K562 (cell line): ENCODE data around the gene ZNF768. TPM values are rescaled to one million over a fixed set of nuclear protein-coding genes. Genes with fewer than 3 reads are reported as not detected.

Experiments
- CAMTA2 ChIP-seq: fragments of 250-450 bp; sonication (Bioruptor Pico); conservative IDR thresholded peaks from 2 replicates; pipeline ENCODE4 v1.5.1; 2022
- GABPB1 ChIP-seq: sonication (generic); formaldehyde crosslinking; IDR thresholded peaks from 2 replicates; pipeline ENCODE4 v1.8.0; 2022; ENCODE audit warnings: mild to moderate bottlenecking, missing genetic modification reagents
- KAT7 ChIP-seq: sonication (generic); formaldehyde crosslinking; IDR thresholded peaks from 2 replicates; pipeline ENCODE4 v1.8.0; 2022; ENCODE audit warnings: missing genetic modification reagents, mild to moderate bottlenecking, borderline replicate concordance
- NCOA6 ChIP-seq: fragments of 450-650 bp; IDR thresholded peaks from 2 replicates; pipeline ENCODE4 v1.6.1; 2017; ENCODE audit warnings: mild to moderate bottlenecking
- ZKSCAN8 ChIP-seq: fragments of 200-800 bp; sonication (Bioruptor generic); IDR thresholded peaks from 2 replicates; pipeline ENCODE4 v1.6.1; 2016; ENCODE audit warnings: missing genetic modification characterization, missing compliant biosample characterization
- ZNF717 ChIP-seq: fragments of 250-450 bp; sonication (Bioruptor Pico); IDR thresholded peaks from 2 replicates; pipeline ENCODE4 v1.5.0; 2021
- ZNF778 ChIP-seq: fragments of 450-650 bp; formaldehyde crosslinking; IDR thresholded peaks from 2 replicates; pipeline ENCODE4 v1.4.0; 2020; ENCODE audit warnings: mild to moderate bottlenecking, moderate library complexity
- polyA plus RNA-seq, 8 experiments: library from polyadenylated mRNA; depleted of rRNA in 4 of 8; stranded (reverse) in 5 of 8; unstranded in 3 of 8; fragments of >200 nt; fragmentation: Nextera tagmentation in 2 of 8; fragmentation: Illumina TruSeq in 1 of 8; extraction: Ambion mirVana in 2 of 8; extraction: Trizol in 1 of 8; gene quantifications; 2 replicates each; pipeline versions ENCODE4 v1.2.1 to v1.2.3, GENCODE V29; 2011 to 2014; ENCODE audit warnings: inconsistent platforms in 1 of 8, missing spikeins in 1 of 8
- total RNA-seq, 7 experiments: library from RNA; depleted of rRNA in 6 of 7; stranded (reverse); fragments of >200 nt in 6 of 7; fragmentation: Illumina TruSeq in 2 of 7; extraction: Trizol in 2 of 7; gene quantifications; 2 replicates each; pipeline versions ENCODE4 v1.2.1 to v1.2.3, GENCODE V29; 2011 to 2021; ENCODE audit warnings: low replicate concordance in 1 of 7
- TF ChIP-seq, protein P1 (sequence below): fragments of 450-650 bp; formaldehyde crosslinking; IDR thresholded peaks from 2 replicates; pipeline ENCODE4 v1.4.0; 2020; ENCODE audit warnings: mild to moderate bottlenecking, moderate library complexity
- TF ChIP-seq, protein P2 (sequence below): sonication (generic); formaldehyde crosslinking; IDR thresholded peaks from 2 replicates; pipeline ENCODE4 v1.8.0; 2022; ENCODE audit warnings: mild to moderate bottlenecking, missing genetic modification reagents
- TF ChIP-seq, protein P3 (sequence below): fragments of 200-800 bp; sonication (Bioruptor generic); IDR thresholded peaks from 2 replicates; pipeline ENCODE4 v1.6.1; 2016; ENCODE audit warnings: missing genetic modification characterization, missing compliant biosample characterization
- TF ChIP-seq, protein P4 (sequence below): sonication (generic); formaldehyde crosslinking; IDR thresholded peaks from 2 replicates; pipeline ENCODE4 v1.8.0; 2022; ENCODE audit warnings: mild to moderate bottlenecking, missing genetic modification reagents
- TF ChIP-seq, protein P5 (sequence below): sonication (generic); formaldehyde crosslinking; IDR thresholded peaks from 2 replicates; pipeline ENCODE4 v1.8.0; 2022; ENCODE audit warnings: mild to moderate bottlenecking, missing genetic modification reagents, borderline replicate concordance
- TF ChIP-seq, protein P6 (sequence below): fragments of 250-450 bp; sonication (Bioruptor Pico); IDR thresholded peaks from 2 replicates; pipeline ENCODE4 v1.5.0; 2021

ZNF768 gene
- total and polyA plus RNA-seq, 9 of the 15 experiments (the other 6 are each of a cell fraction or from before 2014, with no cell fraction given), result 0.13 to 50.7 (median 26.9) TPM

DNA sequence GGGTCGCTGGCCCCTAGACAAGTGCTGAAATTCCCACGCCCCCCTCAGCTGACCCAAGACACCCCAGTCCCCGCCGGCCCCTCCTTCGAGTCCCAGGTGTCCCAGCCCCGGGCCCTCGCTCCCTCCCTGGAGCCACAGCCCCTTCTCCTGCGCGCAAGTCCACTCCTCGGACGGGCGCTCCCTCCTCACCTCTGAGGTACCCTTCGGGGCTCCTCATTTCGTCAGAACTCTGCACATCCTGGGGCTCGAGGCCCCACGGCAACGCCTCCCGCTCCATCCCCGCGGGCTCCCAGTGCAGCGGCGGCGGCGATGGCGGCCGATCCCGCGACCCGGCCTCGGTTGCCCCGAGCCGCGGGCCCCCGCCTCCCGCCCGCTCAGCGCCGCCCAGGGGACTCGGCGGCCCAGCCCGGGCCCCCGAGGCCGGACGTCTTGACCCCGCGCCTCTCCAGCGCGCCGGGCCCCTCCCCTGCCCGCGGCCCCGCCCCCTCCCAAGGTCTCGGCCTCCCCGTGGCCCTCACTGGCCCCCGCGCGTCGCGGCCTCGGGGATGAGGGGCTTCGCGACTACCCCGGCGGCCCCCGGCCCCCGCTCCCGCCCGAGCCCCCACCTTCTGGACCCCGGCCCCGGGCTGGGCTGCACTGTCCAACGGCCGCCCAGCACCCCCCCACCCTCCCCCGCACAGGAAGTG lies at the start of gene ZNF768 (continued):
- TF ChIP-seq, protein P1, sequence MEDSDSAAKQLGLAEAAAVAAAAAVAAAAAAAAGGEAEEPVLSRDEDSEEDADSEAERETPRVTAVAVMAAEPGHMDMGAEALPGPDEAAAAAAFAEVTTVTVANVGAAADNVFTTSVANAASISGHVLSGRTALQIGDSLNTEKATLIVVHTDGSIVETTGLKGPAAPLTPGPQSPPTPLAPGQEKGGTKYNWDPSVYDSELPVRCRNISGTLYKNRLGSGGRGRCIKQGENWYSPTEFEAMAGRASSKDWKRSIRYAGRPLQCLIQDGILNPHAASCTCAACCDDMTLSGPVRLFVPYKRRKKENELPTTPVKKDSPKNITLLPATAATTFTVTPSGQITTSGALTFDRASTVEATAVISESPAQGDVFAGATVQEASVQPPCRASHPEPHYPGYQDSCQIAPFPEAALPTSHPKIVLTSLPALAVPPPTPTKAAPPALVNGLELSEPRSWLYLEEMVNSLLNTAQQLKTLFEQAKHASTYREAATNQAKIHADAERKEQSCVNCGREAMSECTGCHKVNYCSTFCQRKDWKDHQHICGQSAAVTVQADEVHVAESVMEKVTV (CRISPR knock-in tag), result no peak
- TF ChIP-seq, protein P2, sequence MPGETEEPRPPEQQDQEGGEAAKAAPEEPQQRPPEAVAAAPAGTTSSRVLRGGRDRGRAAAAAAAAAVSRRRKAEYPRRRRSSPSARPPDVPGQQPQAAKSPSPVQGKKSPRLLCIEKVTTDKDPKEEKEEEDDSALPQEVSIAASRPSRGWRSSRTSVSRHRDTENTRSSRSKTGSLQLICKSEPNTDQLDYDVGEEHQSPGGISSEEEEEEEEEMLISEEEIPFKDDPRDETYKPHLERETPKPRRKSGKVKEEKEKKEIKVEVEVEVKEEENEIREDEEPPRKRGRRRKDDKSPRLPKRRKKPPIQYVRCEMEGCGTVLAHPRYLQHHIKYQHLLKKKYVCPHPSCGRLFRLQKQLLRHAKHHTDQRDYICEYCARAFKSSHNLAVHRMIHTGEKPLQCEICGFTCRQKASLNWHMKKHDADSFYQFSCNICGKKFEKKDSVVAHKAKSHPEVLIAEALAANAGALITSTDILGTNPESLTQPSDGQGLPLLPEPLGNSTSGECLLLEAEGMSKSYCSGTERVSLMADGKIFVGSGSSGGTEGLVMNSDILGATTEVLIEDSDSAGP (CRISPR knock-in tag), result no peak
- TF ChIP-seq, protein P3, sequence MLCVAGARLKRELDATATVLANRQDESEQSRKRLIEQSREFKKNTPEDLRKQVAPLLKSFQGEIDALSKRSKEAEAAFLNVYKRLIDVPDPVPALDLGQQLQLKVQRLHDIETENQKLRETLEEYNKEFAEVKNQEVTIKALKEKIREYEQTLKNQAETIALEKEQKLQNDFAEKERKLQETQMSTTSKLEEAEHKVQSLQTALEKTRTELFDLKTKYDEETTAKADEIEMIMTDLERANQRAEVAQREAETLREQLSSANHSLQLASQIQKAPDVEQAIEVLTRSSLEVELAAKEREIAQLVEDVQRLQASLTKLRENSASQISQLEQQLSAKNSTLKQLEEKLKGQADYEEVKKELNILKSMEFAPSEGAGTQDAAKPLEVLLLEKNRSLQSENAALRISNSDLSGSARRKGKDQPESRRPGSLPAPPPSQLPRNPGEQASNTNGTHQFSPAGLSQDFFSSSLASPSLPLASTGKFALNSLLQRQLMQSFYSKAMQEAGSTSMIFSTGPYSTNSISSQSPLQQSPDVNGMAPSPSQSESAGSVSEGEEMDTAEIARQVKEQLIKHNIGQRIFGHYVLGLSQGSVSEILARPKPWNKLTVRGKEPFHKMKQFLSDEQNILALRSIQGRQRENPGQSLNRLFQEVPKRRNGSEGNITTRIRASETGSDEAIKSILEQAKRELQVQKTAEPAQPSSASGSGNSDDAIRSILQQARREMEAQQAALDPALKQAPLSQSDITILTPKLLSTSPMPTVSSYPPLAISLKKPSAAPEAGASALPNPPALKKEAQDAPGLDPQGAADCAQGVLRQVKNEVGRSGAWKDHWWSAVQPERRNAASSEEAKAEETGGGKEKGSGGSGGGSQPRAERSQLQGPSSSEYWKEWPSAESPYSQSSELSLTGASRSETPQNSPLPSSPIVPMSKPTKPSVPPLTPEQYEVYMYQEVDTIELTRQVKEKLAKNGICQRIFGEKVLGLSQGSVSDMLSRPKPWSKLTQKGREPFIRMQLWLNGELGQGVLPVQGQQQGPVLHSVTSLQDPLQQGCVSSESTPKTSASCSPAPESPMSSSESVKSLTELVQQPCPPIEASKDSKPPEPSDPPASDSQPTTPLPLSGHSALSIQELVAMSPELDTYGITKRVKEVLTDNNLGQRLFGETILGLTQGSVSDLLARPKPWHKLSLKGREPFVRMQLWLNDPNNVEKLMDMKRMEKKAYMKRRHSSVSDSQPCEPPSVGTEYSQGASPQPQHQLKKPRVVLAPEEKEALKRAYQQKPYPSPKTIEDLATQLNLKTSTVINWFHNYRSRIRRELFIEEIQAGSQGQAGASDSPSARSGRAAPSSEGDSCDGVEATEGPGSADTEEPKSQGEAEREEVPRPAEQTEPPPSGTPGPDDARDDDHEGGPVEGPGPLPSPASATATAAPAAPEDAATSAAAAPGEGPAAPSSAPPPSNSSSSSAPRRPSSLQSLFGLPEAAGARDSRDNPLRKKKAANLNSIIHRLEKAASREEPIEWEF (CRISPR knock-in tag), result no peak
- no peak for TF ChIP-seq ZNF778
- TF ChIP-seq KAT7 (CRISPR knock-in tag), result no peak
- no peak for TF ChIP-seq ZNF717
- peak; percentile 27; the same call in 1 of the 2 replicates for TF ChIP-seq GABPB1 (CRISPR knock-in tag)
- TF ChIP-seq ZKSCAN8 (CRISPR knock-in tag), result no peak
- TF ChIP-seq, protein P4, sequence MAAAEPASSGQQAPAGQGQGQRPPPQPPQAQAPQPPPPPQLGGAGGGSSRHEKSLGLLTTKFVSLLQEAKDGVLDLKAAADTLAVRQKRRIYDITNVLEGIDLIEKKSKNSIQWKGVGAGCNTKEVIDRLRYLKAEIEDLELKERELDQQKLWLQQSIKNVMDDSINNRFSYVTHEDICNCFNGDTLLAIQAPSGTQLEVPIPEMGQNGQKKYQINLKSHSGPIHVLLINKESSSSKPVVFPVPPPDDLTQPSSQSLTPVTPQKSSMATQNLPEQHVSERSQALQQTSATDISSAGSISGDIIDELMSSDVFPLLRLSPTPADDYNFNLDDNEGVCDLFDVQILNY (CRISPR knock-in tag), result no peak
- TF ChIP-seq, protein P5, sequence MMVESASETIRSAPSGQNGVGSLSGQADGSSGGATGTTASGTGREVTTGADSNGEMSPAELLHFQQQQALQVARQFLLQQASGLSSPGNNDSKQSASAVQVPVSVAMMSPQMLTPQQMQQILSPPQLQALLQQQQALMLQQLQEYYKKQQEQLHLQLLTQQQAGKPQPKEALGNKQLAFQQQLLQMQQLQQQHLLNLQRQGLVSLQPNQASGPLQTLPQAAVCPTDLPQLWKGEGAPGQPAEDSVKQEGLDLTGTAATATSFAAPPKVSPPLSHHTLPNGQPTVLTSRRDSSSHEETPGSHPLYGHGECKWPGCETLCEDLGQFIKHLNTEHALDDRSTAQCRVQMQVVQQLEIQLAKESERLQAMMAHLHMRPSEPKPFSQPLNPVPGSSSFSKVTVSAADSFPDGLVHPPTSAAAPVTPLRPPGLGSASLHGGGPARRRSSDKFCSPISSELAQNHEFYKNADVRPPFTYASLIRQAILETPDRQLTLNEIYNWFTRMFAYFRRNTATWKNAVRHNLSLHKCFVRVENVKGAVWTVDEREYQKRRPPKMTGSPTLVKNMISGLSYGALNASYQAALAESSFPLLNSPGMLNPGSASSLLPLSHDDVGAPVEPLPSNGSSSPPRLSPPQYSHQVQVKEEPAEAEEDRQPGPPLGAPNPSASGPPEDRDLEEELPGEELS (CRISPR knock-in tag), result no peak
- TF ChIP-seq NCOA6, result no peak
- TF ChIP-seq, protein P6, sequence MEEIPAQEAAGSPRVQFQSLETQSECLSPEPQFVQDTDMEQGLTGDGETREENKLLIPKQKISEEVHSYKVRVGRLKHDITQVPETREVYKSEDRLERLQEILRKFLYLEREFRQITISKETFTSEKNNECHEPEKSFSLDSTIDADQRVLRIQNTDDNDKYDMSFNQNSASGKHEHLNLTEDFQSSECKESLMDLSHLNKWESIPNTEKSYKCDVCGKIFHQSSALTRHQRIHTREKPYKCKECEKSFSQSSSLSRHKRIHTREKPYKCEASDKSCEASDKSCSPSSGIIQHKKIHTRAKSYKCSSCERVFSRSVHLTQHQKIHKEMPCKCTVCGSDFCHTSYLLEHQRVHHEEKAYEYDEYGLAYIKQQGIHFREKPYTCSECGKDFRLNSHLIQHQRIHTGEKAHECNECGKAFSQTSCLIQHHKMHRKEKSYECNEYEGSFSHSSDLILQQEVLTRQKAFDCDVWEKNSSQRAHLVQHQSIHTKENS (CRISPR knock-in tag), result no peak
- no peak for TF ChIP-seq CAMTA2
